Kasumi-1 (cell line): ENCODE data around the gene NF1.

ENCODE experiments used
- DNase-seq, 2 experiments: peaks; one replicate each; lab custom pipeline; 2025; lab: John Stamatoyannopoulos, UW

Gene NF1

DNA sequence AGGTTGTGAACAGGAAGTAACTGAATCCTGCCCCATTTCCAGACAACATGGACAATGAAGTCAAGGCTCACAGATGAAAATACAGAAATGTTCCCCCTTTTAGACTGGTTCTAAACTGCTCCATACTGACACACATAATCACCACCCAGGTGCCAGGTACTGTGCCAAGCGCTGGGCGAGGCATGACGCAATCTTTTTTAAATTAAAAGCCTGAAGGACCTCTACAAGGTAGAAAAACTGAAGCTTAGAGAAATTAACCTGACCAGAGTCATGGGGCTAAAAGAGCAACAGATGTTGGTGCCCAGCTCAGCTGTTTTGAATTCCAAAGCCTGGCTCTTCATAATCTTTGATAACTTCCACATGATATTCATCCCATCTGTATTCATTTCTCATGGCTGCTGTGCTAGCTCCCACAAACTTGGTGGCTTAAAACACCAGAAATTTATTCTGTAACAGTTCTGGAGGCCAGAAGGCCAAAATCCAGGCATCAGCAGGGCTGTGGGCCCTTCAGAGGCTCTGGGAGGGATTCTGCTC, 291.8 kb downstream of the NF1 start:
- no peak for DNase-seq

- no peak for DNase-seq
Observed at GRCh38 chr17:31387438-31387837, 292.7 kb downstream of the NF1 start.

DNA sequence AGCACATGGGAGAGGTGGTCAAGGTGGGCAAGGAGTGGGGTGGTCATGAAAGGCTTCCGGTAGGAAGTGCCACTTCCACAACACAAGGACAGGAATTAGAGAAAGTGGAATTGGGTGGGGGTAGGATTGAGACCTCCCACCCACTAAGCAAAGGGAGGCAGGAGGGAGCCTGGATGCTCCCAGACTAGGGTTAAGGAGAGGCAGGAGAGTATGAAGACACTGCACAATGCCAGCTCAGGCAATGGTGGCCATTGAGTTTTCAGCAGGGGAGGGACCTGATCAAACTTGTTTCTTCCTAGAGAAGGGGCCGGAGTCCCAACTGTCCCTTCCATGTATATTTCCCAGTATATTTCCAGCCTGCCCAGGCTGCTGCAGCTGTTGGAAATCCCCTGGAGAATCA, 293.6 kb downstream of the NF1 start:
- no peak for DNase-seq

DNA sequence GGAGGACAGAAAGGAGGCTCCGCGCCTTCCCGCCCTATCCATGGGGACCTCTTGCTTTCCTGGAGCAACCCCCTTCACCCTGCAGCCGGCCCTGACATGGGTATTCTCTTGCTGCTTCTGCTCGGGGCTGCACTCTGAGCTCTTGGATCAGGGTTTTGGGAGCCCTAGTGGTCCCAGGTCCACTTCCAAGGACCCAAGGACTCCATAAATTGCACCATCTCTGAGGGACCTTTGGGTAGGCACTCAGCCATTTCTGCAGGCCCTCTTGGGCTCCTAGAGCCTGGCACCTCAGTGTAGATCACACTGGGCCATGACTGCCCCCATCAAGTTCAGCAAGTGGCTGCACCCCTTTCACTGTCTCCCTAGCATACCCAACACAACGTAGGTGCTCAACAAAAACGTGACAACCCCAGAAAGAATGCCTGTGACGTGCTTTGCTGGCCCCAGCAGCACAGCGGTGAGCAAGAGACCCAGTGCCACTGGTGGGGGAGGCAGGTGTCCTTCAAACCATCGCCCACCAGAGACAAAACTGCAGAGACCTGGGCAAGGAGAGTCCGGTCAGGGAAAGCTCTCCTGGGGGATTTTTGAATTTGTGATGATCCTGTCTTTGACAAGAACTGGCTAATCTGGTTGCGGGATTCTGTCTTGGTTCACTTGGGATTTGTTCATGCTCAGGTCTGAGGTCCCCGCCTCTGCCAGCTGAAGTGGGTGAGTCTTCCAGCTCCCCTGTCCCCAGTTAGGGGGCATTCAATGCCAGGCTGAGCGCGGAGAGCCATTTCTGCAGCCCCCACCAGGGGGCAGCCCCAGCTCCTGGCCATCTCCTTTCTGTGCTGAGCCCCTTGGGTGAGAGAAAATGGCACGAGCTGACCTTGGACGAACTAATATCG, 294.2 kb downstream of the NF1 start:
- DNase-seq, result peak; percentile 5 to 41

- no peak for DNase-seq
Observed at GRCh38 chr17:31389657-31390381, 295.0 kb downstream of the NF1 start.

- no peak for DNase-seq
Observed at GRCh38 chr17:31390426-31390747, 295.6 kb downstream of the NF1 start.

DNA sequence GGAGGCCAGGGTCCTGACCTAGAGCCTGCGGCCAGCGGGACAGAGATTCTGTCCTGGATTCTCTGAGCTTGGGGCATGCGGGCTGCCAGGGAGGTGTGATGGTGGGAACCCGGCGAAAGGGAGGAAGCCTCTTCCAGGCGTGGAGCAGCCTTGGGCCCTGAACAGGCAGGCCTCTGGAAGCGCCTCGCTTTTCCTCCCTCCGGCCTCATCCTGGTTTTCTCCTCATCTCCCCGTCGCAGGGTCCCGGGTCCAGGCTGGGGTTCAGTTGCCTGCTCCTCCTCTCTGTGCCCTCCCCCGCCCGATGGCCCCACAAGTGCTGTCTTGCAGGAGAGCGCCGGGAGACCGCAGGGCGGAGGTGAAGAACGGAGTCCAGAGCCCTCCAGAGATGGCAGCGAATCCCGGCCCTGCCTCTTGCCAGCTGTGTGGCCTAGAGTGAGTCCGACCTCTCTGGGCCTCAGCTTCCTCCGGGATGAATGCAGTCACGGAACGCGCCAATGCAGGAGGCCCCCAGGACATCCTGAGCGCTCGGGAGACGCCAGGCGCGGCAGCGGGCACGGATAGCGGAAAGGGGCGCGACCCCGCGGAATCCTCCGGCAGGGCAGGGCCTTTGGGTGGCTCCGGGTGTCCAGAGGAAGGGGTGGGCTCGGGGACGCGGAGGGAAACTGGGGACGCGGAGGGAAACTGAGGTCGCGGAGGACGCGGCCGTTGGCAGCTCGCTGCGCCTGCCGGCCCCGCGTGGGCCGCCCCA, 296.1 kb downstream of the NF1 start:
- DNase-seq, result no peak

DNA sequence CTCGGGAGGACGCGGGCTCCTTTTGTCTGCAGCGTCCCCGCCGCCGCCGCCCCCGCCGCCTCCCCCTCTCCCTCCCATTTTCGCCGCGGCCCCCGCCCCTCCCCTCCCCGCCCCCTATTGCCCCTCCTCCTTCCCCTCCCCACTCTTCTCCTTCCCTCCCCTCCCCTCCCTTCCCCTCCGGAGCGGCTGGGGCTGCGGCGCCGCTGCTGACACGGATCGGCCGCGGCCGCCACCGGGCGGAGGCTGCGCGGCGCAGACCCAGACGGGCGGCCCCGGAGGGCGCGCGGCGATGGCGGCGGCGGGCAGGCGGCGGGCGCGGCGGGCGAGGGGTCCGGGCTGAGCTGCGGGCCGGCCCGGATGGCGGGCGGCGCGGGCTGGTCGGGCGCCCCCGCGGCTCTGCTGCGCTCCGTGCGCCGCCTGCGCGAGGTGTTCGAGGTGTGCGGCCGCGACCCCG, 296.7 kb downstream of the NF1 start, which contains the start of gene RAB11FIP4:
RAB11FIP4 (plus strand) TSS at position 180 of the 454 bp plus-strand sequence; CDS start at position 358, 178 bp downstream.
- DNase-seq, result peak; percentile 7

GRCh38 chr17:31392002-31392855, 297.5 kb downstream of the NF1 start:
- no peak for DNase-seq

DNA sequence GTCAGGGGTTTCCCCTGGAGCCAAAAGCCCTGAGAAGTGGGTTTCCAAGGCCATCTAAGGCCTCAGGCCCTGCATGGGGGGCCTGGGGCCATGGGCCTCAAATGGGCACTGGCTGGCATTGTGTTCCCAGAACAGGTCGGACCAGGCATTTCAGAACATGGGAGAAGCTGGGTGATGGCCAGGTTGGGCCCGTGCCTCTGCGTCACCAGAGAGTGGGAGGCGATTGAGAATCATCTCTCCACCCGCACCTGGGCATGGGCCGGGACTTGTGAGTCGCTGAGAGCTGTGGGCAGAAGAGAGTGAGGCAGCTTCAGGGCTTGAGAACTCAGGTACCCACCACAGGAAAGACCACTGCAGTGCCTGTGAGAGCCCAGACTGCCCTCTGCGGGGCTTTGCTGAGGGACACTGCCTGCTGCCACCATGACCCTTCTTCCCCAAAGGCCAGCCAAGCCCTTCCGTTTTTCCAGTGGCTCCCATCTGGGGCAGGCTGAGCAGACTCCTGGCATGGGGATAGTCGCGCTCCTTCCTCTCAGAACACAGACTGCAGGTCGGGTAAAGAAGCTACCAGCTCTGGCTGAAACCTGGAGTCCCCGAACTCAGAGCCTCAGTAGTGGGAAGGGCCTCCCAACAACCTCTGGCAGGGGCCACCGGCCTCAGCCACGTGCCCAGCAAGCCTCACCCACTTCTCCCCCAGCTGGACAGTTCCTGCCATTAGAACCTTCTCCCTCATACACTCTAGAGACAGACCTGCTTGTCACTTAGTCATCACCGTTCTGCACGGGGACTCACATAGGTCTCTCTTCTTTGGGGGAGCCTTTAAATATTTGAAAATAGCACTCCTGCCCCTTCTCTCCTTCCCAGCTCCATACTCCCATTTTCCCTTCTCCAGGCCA, 298.3 kb downstream of the NF1 start:
- DNase-seq, result no peak

DNA sequence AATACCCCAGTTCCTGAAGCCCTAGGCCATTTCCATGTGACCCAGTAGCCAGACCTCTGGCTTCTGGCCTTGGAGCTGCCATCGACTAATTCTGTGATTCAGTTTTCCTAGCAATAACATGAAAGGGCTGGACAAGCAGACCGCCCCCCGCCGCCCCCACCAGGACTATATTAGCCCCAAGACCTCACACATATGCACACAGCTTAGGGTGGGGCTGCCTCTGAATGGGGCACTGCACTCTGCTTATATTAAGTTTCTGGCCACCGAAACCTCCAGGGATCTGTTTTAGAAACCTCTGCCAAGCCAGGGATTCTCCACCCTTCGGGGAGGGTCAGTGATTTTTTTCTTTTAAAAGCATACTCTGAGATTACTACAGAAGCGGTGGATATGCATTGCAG, 299.0 kb downstream of the NF1 start:
- DNase-seq, result no peak

- DNase-seq, result peak; percentile 58 to 79
Observed at GRCh38 chr17:31394544-31394943, 299.8 kb downstream of the NF1 start.

DNA sequence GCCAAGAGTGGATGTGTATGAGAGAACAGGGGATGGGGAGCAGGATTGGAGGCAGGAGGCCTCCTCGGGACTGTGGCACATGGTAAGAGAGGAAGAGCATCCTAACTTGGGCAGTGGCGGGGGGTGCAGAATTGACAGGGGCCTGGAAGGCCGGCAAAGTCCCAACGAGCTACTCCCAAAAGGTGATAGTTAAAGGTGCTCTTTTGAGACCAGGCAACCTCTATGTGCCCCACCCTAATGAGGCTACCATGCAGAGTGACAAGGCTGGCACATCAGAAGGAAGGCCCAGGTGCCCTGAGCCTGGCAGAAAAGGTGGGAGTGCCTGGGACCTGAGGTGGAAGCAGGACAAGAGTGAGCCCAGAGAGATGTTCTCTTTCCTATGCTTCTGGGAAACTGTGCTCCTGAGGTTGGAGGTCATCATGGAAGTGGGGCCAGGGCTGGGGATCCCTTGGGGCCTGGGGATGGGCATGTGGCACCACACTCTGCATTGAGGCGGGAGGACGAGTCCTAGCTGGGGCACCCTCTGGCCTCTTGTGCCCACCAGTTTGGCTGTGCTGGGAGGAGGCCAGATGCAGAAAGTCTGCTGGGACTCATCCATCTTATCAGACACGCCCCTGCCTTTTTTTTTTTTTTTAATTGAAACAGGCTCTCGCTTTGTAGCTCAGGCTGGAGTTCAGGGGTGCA, 302.6 kb downstream of the NF1 start:
- no peak for DNase-seq

DNA sequence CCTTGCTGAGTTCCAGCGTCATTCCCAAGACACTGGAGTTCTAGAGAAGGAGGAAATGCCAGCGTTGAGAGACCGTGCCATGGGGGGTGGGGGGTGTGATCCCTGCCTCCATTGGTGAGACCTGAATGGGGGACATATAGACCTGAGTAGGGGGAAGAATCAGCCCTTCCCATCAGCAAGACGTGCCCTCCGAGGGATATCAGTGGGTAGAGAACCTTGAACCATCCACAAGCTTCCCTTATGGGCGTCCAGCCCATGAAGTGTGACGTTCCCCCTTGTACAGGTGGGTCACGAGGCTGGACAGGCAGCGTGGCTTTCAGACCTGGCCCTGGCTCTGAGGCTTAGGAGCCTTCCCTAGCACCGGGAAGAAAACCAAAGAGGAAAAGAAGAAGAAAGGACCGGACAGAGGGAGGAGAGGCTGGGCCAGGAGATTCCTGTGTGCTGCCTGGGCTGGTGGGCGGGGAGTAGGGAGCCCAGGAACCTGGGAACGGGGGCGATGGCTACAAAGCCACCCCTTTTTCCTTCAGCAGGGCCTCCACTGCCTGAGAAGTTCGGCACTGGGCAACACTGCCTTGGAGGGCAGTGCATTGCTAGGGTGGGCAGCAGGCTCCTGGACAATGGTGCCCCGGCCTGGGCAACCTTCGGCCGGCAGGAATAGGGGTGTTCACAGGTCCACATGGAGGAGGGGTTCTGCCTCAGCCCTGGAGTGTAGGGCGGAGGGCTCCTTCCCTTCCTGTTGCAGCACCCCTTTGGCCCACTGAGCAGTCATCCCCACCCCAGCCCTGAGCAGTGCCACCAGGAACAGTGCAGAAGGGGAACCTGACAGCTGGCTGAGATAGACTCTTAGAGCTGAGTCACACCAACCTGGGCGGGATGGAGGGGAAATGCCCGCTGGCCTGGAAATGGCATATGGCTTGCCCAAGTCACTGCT, 303.9 kb downstream of the NF1 start:
- no peak for DNase-seq

- DNase-seq, result no peak
Observed at GRCh38 chr17:31400481-31400950, 305.7 kb downstream of the NF1 start.

- DNase-seq, result no peak
Observed at GRCh38 chr17:31401456-31402254, 306.9 kb downstream of the NF1 start.
